SH-SY5Y (cell line): ENCODE results near the gene FZD10.

ENCODE experiments used
- GATA2 ChIP-seq: IDR thresholded peaks from 2 replicates; pipeline ENCODE4 v1.6.1; 2011; ENCODE audit warnings: mild to moderate bottlenecking, low read depth, low read length
- GATA3 ChIP-seq: IDR thresholded peaks from 2 replicates; pipeline ENCODE4 v1.6.1; 2011; ENCODE audit warnings: low read depth, mild to moderate bottlenecking, low read length, moderate library complexity

DNA sequence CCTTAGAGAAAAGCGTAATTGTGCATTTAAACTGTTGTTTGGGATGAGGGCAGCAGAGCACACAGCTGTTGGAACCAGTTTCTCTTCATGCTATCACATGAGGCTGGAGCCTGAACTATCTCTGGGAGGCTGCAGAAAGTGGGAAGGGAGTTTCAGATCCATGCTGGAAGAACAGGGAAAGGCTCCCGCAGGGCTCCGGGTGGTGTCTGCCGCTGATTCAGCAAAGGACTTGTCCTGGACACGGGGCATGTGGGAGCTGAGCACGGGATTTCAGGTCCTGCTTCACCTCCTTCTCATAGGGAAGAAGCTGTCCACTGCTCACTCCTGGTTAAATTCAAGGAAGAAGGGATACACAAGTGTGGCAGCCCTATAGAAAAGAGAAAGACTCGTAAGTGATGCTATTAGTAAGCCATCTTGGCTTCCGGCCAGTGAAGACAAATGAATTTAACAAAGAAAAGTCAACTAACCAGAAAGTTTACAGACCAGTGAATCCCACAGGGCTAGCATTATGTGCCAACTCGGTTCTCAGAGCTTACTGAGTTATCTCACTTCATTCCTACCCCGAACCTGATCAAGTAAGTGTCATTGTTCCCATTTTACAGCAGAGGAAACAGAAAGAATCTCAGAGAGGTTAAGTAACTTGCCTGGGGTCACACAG lies 6.7 kb upstream of the FZD10 start:
- no peak for TF ChIP-seq GATA2
- TF ChIP-seq GATA3 = no peak
